SKM-1 treated with dmso at 0.1 percent for 144 hours (cell line): ENCODE results near the gene CTNNA3.

Experiments used
- DNase-seq: peaks from one replicate; lab custom pipeline; 2025; ENCODE audit not compliant: unreplicated experiment; lab: John Stamatoyannopoulos, UW

Gene CTNNA3

DNA sequence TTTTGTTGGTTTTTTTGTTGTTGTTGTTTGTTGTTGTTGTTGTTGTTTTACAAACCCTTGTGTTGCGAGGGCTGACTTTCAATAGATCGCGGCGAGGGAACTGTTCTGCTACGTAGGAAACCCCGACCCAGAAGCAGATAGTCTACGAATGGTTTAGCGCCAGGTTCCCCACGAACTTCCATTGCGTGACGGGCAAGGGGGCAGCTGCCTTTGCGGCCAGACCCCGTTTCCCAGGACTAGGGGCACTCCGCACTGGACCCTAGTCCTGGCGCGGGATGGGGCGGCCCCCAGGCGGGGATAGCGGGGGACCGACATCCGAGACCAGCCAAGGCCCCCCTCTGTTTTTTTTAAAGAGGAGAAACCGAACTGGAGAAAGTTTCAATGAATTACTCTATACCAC is 650.6 kb downstream of the CTNNA3 start:
- no peak for DNase-seq

DNA sequence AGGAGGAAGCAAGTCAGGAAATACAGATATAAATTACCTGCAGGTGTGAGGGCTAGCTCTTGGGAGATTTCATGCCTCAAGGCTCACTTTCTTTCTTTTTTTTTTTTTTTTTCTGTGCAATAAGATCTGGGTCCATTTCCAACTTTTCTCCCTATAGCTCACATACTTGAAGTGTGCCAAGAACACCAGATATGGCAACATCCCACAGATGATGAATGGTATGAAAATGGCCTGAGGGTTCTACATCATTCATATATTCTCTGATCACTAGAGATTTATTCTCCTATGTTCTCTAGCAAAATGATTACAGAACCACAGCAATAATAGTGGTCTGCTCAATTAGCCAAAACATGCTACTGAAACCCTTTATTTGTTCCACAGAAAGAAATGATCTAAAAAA is 653.0 kb downstream of the CTNNA3 start:
- DNase-seq = no peak

DNA sequence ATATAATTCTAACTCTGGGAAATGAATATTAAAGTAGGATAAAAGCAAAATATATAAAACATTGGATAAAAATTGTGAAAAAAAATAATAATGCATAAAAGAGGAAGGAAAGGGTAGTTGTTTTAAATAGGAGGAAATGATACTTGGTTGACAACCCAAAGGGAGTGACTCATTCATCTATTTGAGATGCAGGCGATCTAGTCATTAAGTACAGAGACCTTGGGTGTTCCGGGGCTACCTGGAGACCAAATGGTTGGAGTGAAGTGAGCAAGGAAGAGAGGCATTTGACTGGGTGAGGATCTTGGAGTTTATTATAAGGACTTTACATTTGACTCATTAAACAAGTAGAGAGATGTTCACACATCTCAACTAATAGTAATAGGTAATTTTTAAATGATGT is 659.2 kb downstream of the CTNNA3 start:
- DNase-seq = peak; percentile 4

DNA sequence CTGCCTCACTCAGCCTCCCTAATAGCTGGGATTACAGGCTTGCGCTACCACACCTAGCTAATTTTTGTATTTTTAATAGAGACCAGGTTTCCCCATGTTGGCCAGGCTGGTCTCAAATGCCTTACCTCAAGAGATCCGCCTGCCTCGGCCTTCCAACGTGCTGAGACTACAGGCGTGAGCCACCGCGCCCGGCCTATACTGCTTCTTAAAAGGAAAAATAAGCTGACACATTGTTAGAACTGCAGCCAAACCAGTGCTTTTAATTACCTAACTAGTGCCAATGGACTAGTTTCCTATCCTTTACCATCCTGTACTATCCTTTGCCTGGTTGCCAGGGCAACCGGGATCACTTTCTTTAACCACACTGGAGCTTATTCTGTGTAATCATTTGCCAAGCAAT is 662.1 kb downstream of the CTNNA3 start:
- no peak for DNase-seq

DNA sequence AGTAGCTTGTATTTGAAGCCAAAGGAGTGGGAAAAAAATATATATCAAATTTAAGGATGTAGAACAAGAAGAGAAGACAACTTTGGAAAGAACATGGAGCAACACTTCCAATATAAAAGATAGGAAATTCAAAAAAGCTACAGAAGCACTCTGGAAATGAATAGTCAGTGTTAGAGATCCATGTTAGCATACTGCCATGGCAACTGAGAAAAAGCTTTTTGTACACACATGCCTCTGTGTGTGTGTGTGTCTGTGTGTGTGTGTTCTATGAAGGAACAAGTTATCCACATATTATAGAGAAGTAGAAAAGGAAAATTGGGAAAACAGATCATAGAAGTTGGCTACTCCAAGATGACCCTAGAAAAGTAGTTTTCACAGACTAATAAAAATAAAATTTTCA is 673.9 kb downstream of the CTNNA3 start:
- no peak for DNase-seq

DNA sequence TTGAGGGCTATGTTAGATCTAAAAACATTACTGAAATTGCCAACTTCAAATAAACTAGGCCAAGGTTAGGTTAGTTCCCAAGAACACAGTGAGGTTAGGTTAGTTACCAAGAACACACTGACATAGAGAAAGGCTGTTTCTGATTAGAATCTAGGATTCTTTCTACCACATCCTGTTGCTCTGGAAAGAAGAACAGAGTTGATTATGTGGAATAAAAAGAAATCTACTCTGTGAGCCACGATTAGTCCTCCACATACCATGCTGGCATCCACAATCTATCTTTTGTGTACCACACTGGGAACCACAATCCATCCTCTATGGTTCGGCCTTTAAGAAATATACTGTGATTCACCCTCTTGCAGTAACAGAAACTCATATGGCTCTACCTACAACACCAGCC is 678.8 kb downstream of the CTNNA3 start:
- no peak for DNase-seq

DNA sequence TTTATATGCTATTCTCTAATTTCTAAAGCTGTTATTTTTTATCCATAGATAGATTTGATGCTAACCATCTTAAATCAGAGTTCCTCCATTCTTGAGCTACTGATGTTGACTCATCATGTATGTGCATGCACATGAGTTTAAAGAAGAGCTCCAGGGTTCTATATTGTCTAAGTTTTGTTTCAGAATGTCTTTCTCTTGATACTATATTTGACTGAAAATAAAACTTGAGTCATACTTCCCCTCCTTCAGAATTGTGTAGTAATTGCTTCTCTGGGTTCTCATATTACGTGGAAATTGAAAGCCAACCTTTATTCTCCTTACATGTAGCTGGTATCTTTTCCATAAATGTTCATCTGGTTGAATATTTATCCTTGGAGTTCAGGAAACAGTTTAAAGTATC is 680.8 kb downstream of the CTNNA3 start:
- DNase-seq = no peak

DNA sequence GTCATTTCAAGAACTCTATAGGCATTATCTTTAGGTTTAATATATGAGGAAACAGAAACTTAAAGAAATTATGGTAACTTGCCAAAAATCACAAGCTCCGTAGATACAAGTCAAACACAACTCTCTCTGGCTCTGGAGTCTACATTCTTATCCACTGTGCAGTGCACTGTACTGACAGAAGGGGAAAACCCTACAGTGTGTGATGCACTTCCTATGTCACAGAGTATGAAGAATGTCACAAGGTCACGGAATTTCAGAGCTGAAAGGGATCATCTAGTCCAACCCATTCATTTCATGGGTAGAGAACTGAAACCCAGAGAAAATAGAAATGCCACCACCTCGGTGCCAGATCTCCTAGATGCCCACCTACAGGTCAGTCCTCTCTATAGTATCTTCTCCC is 684.0 kb downstream of the CTNNA3 start:
- DNase-seq = no peak

DNA sequence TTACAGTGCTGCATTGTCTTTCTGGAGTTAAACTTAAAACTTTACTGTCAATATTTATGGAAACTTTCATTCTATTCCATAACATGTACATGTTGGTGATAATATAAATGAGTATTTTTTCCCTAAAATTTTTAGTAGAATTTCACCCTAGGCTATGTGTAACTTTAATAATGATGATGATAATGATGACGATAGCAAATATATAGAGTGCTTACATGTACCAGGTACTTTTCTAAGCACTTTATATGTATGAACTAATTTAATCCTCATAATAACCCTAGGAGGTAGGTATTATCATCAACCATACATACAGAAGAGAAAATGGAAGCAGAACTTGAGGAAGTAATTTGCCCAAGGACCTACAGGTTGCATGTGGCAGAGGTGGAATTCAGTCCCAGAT is 684.5 kb downstream of the CTNNA3 start:
- no peak for DNase-seq

DNA sequence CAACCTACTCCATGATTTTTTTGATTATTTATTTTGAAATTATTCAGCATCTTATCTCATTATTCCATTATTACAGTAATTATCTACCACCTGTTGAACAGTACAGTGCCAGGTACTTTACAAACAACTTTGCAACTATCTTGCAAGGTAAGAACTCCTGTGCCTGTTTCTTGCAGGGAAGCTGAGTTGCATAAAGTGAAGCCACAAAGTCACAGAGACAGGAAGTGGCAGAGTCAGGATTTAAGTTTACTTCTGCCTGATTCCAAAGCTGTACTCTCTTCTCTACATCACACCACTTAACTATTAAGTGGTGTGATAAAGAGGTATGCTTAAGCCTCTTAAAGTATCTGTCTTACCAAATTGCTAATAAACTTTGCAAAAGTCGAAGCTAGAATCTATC is 690.0 kb downstream of the CTNNA3 start:
- peak; percentile 19 for DNase-seq

DNA sequence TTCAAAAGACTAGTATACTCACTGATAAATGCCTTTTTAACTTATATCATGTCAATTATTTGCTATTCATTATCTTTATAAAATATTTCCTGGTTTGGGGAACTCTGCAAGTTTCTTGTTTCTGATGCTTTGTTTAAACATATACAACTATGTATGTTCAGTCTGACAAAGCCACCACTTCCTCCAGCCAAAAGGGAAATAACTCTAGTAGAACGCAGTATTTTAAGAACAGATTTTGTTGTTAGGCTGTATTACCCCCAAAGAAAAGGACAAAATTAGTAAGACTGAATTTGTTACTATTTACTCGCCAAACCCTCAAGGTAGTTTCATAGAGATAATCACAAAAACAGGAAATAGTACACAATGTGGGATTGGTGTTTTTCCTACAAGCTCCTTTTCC is 691.3 kb downstream of the CTNNA3 start:
- DNase-seq = no peak

DNA sequence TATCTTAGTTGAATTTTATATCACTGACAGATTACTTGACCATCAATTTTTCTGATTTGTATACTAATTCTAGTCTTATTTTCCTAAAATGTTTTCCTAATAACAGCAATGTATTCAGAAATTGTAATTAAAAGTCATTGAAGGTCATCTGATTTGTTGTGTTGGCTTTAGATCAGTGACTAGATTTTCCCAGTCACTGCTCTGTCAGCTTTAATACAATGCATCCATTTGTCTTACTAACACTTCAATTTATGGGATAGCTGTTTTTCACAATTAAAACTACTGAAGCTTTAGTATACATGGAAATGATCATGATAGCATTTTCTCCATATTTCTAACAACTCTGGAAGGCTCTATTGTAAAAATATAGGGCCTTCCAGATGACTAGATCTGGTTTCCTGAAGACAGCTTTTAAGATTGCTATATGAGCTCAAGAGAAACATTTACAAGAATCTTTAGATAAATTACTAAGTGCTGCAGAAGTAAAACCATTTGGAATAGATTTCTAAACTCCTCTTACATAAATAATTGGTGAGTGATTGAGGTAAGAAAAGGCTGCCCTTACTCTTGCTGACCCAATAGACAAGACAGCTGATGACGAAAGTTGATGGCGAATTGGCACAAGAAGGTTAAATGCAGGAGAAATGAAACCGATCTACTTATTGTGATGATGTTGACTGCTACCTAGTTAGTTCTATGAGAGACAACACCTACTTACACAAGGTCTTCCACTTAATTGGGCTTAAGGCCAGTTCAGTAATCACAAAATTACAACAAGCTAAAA is 696.0 kb downstream of the CTNNA3 start:
- DNase-seq = no peak

DNA sequence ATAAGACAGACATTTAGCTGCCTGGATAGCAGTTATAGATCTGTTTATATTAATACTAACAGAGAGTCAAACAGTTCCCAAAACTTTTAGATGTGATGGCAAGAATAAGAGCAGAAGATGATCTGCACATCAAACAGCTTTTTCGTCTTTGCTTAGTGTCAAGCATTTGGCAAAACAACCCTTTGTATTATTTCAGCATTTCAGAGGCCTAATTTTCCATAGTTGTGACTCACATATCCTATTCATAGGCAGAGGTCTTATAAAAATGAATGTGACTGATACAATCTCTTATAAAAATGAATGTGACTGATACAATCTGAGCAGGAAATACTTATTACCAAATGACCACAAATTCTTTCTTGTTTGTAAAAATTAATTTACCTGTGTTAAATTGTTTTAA is 699.0 kb downstream of the CTNNA3 start:
- DNase-seq = no peak

DNA sequence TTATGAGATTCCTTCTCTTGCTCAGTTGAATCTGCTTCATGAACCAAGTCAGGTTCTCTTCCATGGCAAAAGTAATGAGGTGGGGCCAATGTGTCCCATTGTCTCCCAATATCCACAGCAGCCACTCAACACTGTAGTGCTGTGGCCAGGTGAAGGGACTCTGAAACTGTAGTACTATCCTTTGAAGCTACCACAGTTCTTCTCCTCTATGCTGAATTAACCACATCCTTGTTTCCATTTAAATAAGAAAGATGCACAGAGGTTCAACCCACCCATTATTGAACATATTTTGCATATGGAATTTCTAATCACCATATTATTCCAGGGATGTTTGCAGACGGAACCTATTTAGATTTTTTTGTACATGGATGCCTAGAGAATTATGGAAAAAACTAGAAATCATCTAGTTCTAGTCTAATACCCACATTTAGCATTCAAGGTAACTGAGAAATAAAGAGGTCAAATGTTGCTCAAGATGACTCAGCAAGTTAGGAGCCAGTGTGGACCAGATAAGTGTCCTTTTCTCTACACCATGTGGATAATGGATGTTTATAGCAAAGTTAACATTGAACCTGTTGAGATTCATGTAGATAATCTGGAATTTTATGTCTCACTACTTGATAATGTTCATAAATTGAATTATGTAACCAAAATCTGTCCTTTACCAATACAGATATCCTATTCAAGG is 705.7 kb downstream of the CTNNA3 start:
- no peak for DNase-seq

DNA sequence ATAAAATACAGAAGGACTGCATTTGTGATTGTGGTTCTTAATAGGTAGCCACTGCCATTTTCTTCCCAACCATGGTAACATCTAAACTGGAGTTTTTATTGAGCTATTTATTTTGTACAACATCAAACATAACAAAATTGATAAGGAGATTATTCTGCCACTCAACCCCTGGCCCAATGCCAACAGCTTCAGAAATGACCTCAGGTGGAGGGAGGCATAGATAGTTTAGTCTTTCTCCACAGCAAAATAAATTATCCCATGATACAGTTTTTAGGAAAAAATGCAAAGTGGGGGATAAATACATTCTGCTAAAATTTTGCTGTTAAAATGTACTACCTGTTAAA is 712.5 kb downstream of the CTNNA3 start:
- no peak for DNase-seq

DNA sequence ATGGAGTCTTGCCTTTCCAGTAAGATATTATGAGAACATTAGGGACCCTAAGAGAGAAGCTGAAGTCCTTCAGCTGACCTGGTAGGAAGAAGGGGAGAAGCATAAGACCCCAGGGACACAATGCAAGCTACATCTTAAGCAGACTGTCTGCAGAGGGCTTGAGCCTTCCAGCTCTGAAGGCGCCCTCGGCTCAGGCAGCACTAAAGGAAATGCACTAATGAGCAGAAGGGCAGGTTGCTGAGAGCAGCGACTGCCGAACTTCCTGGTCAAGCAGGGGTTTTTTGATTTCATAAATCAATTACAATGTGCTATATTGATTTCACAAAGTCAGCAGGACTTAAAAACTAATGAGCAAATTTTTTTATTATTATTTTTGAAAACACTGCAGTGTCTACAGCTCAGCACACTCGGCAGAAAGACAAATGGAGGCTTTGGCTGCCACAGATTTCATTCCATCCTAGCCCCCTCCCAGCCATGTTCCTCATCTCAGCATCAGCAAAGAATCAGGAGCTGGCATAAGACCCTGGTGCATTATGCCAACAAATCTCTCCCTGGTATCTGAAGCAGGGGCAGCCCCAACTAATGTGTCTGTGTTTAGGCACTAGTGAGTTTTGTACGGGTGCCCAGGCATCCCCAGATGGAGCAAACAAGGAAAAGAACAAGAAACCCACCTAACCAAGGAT is 713.1 kb downstream of the CTNNA3 start:
- no peak for DNase-seq

DNA sequence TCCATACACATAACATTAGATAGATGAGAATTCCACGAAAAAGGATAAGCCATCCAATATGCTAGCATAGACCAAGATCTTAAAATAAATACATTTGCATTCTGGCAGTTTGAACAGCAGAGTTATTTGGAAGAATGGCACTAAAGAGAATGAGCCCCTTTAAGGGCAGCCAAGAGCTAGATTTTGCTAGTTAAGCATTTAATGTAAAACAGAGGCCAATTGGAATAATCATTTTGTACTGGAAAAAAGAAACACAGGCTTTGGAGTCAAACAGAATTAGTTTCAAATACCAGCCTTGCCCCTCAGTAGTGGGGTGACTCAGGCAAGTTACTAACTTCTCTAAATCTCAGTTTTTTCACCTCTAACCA is 714.0 kb downstream of the CTNNA3 start:
- no peak for DNase-seq

DNA sequence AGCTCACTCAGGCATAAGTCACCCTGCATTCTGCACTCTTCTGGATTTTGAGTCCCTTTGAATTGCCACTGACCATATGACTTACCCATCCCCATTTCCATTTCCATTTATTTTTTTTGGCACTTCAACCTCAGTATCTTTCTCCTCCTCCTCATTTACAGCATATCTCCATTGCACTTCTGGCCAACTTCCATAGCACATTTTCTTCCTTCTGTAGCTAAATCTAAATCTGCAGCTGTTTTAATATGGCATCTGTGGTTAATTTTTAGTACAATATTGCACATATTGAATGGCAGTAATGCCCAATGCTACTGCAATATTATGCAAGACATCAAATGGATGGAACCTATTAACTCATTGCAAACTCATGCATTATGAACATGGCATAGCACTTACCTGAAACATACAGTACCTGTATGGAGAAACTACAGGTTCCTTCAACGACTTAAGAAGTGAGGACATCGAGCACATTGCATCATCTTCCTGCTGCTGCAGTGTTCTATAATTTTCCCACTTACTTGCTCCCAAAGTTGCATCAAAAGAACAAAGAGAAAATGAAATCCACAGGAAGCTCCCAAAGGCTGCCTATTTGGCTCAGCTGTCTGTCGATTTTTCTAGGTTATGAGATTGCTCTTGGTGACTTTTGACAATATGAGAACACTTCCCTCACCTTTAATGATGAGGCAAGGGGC is 714.5 kb downstream of the CTNNA3 start:
- DNase-seq = no peak

DNA sequence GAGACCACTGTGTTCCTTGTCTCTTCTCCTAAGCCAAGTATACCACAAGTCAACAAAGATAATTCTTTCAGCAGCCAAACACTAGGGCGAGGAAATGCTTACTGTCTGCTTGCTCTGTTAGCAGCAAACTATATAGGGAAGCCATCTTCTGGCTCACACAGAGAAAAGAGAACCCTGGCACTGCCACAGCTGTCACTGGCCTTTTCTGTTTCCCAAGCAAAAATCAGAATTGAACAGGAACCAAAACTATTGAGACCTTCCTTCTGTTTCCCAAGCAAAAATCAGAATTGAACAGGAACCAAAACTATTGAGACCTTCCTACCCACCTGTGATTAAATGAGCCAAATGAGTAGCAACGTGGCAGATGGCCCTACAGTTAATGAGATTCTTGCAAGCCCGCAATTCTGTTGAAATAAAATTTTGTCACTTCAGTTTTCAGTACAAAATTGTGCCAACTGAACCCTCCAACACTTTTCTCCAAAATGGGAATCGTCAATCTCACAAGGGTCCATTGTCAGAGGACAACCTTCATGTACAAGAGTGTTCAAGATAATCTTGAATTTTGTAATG is 715.7 kb downstream of the CTNNA3 start:
- DNase-seq = no peak

DNA sequence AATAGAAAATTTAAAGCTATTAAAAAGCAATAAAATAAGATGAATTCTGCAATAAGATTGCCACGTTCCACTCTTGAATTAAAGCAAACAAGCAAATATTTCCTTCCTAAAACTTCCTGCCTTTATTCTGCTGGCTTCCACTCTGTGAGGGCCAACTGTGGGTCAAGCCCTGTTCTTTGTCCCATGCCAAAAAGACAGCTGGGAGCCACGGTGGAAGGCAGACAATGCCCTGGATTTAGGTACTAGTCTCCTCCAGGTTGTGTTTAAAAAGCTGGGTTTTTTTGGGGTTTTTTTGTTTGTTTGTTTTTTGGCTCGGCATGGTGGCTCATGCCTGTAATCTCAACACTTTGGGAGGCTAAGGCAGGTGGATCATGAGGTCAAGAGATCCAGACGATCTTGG is 731.0 kb downstream of the CTNNA3 start:
- no peak for DNase-seq

DNA sequence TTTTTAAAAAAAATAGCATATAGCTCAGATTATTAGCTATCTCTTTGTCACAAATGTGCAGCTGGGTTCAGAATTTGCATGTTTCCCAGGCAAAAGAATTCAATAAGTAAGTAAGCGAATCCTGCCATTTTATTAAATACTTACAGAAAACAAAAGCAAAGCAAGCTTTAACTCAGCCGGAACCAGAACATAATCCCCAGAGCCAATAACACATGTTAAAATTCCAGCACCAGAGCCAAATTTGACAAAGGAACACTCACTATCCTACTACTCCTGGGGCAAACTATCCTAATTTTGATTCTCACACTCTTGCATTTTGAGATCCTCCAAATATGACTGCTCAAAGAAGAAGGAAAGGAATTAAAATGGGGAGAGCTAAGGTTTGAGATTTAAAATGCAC is 737.5 kb downstream of the CTNNA3 start:
- DNase-seq = no peak

DNA sequence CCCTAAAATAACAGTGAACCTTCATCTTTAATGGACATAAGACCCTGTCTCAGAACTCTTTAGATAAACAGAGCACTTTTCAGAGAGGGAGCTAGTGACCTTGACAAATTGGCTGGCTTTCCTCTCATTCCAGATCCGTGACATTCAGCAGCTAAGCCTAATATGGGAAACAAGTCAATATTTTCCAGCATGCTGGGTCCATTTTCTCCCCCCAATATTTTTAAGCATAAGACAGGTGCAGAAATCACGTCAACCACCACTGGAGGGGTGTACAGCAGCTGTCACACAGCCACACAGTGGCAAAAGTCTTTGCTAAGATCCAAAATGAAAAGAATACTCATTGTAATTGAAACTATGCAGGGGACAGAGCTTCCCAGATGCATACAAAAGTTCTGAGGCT is 744.1 kb downstream of the CTNNA3 start:
- DNase-seq = no peak
